Thyroid gland (tissue), 4 donors: ENCODE measurements around the gene GABPB1.

Experiments used
- CTCF ChIP-seq, 6 experiments: fragments of 200-600 bp in 3 of 6; fragments of 450-650 bp in 3 of 6; sonication (generic) in 3 of 6; IDR thresholded peaks; one replicate each; pipeline ENCODE4 v1.5.1; 2016 to 2019; ENCODE audit warnings: antibody characterized with exemption in 6 of 6, mild to moderate bottlenecking in 2 of 6, inconsistent platforms in 1 of 6, moderate library complexity in 1 of 6
- POLR2A ChIP-seq, 2 donors: fragments of 450-650 bp; IDR thresholded peaks; one replicate each; pipeline ENCODE4 v1.6.1; 2017; ENCODE audit warnings: antibody characterized with exemption in 2 of 2, mild to moderate bottlenecking in 2 of 2, moderate library complexity in 1 of 2

- TF ChIP-seq CTCF (IDR thresholded peaks at IDR 0.05): no peak
- TF ChIP-seq POLR2A (IDR thresholded peaks at IDR 0.05): no peak
Measured at GRCh38 chr15:50250760-50251394, 104.1 kb downstream of the GABPB1 start.
